Hematopoietic multipotent progenitor cell treated with erythropoietin and hydrocortisone succinate and interleukin-3 and kit ligand, for 4 days (in vitro differentiated cells): Measurements from ENCODE around the gene GDA.
A peak's percentile ranks its signal among the peaks of the same experiment; 100 is the strongest.
"Not testable (repeated sequence)": the region's sequence is repeated elsewhere in the genome, so short reads cannot be mapped to it uniquely, and the experiment has no call there.

ENCODE experiments used
- DNase-seq: peaks from one replicate; pipeline ENCODE4 v3.0.0-alpha.2; 2015

GDA gene

DNA sequence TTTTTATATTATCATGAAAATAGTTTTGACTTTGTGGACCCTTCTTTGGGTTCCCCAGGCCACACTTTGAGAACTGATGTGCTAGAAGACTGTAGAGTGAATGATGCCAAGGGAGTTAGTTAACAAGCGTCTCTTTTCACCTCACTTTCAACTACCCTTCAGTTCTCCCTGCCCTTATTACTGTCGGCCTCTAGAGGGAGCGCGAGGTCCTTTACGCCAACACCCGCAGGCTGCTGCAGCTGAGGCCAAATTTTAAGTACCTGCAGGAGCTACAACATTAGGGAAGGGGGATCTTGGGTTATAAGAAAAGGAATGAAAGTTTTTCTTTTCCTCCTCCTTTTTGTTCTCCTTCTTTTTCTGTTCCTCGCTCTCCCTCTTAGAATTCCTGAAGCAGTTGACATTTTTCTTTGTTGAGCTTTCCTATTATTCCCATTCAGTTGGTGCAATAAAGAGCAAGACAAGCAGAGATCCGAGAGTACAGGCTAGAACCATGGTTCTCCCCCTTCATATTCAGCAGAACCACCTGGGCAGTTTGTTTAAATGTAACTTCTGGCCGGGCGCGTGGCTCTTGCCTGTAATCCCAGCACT is 131.8 kb downstream of the GDA start:
- DNase-seq, result peak; percentile 84

DNA sequence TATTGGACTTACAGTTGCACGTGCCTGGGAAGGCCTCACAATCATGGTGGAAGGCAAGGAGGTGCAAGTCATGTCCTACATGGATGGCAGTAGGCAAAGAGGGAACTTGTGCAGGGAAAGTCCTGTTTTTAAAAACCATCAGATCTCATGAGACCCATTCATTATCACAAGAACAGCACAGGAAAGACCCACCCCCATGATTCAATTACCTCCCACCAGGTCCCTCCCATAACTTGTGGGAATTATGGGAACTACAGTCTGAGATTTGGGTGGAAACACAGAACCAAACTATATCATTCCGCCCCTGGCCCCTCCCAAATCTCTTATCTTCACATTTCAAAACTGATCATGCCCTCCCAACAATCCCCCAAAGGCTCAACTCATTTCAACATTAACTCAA is 140.2 kb downstream of the GDA start:
- no peak for DNase-seq

DNA sequence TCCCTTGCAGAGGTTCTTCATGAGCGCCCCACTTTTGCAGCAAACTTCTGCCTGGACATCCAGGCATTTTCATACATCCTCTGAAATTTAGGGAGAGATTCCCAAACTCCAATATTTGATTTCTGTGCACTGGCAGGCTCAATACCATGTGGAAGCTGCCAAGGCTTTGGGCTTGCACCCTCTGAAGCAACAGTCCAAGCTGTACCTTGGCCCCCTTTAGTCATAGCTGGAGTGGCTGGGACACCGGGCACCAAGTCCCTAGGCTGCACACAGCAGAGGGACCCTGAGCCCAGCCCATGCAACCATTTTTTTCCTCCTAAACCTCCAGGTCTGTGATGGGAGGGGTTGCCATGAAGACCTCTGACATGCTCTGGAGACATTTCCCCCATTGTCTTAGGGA is 141.1 kb downstream of the GDA start:
- DNase-seq, result no peak

DNA sequence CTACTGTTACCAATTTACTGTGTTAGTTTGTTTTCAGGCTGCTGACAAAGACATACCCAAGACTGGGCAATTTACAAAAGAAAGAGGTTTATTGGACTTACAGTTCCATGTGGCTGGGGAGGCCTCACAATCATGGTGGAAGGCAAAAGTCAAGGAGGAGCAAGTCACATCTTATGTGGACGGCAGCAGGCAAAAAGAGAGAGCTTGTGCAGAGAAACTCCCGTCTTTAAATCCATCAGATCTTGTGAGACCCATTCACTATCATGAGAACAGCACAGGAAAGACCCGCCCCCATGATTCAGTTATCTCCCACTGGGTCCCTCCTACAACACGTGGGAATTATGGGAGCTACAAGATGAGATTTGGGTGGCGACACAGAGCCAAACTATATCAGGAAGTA is 142.3 kb downstream of the GDA start:
- not testable (repeated sequence) for DNase-seq

DNA sequence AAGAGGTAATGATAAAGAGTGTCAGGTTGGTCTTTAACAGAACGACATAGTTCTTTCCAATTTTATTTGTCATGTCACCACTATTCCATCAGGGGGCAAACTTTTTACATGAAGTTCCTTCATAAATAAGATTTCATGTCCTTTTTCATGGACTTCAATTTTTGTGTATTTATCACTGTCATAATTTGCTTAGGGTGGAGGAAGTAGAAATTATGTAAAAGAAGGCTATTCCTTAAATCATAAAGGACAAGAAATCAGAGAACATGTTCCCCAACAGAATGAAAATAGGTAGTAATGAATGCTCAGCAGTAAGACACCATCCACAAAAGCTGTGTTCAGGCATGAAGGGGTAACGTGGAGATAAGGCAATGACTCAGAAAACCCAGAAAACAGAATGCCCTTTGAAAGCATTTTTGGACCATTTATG is 143.0 kb downstream of the GDA start:
- DNase-seq, result peak; percentile 79

DNA sequence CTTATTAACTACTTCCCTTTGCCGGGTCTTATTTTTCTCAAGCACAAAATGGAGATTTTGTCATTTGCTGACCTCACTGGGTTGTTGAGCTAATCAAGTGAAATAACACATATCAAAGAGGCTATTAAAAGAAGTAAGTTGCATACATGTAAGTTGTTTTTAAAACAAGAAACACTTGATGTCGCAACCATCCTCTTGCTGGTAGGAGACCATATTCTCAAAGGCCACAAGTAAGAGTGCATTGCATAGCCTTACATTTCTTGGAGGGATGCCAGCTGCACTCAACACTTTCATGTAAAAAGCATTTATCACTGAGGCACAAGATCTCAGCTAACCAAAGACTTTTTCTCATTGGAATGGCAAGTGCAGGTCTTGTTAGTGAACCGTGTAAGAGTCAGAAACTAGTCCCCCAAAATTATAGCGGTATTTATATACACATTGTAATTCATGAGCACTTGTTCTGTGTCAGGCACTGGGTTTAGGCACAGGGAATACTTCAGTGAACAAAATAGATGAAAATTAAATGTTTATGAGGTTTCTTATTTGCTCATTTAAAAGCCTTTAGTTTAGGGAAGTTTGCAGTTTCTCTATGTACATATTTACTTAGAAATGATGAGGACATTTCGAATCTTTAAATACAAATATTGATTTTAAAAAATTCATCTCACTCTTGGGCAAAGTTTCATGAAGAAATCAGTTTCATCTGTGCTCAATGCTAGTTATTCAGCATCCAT is 143.8 kb downstream of the GDA start:
- peak; percentile 86 for DNase-seq

DNA sequence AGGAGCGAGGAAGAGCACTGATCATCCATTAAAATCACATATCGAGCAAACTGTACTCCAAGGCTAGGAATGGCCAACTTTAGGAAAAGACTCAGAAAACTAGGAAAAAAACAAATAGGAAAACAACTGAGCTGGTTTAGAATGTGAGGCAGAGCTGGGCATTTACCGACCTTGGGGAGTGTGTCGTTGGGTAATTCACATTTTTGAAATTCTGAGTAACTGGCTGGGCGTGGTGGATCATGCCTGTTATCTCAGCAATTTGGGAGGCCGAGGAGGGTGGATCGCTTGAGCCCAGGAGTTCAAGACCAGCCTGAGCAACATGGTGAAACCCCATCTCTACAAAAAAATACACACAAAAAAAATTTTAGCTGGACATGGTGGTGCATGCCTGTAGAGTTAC is 145.7 kb downstream of the GDA start:
- no peak for DNase-seq

DNA sequence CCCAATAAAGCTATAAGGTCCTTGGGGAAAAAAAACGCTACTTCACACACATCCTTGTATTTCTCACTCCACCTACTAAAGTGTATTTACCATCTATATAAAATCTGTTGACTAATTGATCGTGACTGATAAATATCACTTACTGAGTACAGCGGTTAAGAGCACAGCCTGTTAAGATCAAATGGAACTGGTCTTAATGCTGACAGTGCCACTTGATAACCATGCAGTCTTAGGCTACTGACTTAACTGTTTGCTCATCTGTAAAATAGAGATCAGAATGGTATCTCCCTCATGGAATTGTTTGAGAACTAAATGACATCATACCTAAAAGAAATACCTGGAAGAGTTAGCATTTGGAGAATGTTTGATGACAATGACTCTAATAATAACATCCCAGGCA is 148.3 kb downstream of the GDA start:
- DNase-seq, result no peak

DNA sequence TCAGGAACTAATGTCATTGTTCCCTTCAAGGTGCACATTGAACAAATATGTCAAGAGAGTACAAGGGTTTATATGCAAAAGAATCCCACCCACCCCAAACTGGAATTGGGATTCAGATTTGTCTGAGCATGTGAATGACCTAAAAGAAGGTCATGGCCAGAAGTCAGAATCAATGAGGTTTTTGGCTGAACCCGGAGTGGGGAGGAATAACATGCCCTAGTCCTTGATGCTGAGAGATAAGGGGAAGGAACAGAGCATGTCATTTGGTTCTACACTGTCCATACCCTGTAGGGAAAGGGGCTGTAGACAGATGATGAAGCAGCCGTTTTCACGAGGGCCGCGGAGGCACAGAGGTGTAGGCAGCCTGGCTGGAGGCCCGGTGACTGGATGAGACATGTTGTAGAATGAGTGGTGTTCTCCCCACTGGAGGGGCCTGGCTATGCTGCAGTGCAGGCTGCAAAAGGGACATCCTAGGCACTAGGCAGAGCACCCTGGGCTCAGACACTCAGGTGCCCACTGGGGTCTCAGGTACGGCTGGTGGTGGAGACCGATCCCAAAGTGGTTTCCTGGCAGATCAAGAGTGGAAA is 149.9 kb downstream of the GDA start:
- DNase-seq, result no peak

DNA sequence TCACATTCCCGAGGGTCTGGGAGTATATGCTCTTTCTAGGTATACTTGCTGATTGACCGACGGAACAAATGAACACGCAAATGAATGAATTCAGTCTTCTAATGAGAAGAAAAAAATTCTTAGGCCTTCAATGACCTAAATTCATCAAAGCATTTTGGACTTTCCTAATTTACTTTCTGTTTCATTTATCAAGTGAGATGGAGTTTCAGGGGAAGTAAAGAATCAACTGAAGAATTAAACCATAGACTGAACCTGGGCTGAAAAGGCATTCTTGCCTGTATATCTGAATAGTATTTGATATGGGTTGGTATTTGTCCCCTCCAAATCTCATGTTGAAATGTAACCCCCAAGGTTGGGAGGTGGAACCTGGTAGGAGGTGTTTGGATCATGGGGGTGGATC is 151.6 kb downstream of the GDA start:
- DNase-seq, result no peak
